ENCODE results near the gene ADAMTS3.

DNA sequence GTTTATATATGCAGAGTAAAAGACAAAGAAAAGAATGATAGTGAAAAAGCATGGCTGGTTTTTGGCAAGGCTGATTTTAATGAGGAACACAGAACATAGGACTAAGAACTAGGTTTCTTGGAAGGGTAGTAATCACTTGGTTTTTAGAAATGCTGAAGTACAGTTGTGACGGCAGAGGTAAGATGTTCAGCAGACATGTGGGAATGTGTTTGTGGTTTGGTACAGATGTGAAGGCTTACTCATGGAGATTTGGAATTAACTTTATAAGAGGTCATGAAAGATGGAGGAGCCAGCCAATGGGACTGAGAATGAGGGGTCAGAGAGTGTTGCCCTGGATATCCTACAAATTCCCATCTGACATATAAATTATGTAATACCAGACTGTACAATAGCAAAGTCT is 293.6 kb downstream of the ADAMTS3 start:
- TF ChIP-seq, protein P1, sequence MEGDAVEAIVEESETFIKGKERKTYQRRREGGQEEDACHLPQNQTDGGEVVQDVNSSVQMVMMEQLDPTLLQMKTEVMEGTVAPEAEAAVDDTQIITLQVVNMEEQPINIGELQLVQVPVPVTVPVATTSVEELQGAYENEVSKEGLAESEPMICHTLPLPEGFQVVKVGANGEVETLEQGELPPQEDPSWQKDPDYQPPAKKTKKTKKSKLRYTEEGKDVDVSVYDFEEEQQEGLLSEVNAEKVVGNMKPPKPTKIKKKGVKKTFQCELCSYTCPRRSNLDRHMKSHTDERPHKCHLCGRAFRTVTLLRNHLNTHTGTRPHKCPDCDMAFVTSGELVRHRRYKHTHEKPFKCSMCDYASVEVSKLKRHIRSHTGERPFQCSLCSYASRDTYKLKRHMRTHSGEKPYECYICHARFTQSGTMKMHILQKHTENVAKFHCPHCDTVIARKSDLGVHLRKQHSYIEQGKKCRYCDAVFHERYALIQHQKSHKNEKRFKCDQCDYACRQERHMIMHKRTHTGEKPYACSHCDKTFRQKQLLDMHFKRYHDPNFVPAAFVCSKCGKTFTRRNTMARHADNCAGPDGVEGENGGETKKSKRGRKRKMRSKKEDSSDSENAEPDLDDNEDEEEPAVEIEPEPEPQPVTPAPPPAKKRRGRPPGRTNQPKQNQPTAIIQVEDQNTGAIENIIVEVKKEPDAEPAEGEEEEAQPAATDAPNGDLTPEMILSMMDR (conservative IDR thresholded peaks at IDR 0.05; ENCODE audit: low read length) = no peak
- no peak for TF ChIP-seq EZH2phosphoT487 (IDR thresholded peaks at IDR 0.05; ENCODE audit: borderline replicate concordance, low read depth, low read length)

All from OCI-LY7 (cell line).